Liver (tissue), 3 donors: ENCODE results near the gene DPM1.
A peak's percentile ranks its signal among the peaks of the same experiment; 100 is the strongest.

Source experiments
- RXRA ChIP-seq, 2 donors: IDR thresholded peaks; 2 replicates each; pipeline ENCODE4 v1.6.1; 2017 to 2018; ENCODE audit warnings: antibody characterized with exemption in 2 of 2, mild to moderate bottlenecking in 1 of 2
- YY1 ChIP-seq: IDR thresholded peaks from 2 replicates; pipeline ENCODE4 v1.6.1; 2016; ENCODE audit warnings: antibody characterized with exemption, mild to moderate bottlenecking
- TF ChIP-seq, protein P1 (sequence below): fragments of 150-350 bp; IDR thresholded peaks from 2 replicates; pipeline ENCODE4 v1.5.1; 2017; ENCODE audit warnings: improper control_type of control experiment, low read depth, low read length; ENCODE audit not compliant: missing input control
- donor health status: healthy.
- donor health status: healthy.

DNA sequence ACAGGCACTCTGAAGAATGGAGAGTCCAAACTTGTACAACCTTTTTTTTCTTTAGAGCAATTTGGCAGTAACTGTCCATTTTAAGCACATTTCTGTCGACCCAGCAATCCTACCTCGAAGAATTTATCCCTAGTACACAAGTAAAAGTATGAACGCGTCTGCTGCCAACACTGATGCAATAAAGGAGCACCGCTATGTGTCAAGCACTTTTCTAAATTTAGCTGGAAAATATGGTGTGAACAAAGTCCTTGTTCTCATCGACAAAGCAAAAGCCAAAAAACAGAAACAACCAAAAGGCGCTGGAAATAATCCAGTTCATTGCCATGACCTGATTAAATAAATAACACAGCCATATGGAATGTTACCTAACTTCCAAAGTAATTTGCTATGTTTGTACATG lies 1.1 kb downstream of the DPM1 start:
- peak; percentile 37 to 51 for TF ChIP-seq RXRA (IDR thresholded peaks at IDR 0.05)
- TF ChIP-seq YY1: no peak
- TF ChIP-seq, protein P1, sequence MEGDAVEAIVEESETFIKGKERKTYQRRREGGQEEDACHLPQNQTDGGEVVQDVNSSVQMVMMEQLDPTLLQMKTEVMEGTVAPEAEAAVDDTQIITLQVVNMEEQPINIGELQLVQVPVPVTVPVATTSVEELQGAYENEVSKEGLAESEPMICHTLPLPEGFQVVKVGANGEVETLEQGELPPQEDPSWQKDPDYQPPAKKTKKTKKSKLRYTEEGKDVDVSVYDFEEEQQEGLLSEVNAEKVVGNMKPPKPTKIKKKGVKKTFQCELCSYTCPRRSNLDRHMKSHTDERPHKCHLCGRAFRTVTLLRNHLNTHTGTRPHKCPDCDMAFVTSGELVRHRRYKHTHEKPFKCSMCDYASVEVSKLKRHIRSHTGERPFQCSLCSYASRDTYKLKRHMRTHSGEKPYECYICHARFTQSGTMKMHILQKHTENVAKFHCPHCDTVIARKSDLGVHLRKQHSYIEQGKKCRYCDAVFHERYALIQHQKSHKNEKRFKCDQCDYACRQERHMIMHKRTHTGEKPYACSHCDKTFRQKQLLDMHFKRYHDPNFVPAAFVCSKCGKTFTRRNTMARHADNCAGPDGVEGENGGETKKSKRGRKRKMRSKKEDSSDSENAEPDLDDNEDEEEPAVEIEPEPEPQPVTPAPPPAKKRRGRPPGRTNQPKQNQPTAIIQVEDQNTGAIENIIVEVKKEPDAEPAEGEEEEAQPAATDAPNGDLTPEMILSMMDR: no peak
